Measurements from ENCODE around the gene MCUB. TPM values are rescaled to one million over a fixed set of nuclear protein-coding genes. Genes with fewer than 3 reads are reported as not detected.
"Not testable (repeated sequence)": the region's sequence is repeated elsewhere in the genome, so short reads cannot be mapped to it uniquely, and the experiment has no call there.

The MCUB gene
- total RNA-seq, 2 donors from 2014 or later = 81.0 to 90.0 TPM

DNA sequence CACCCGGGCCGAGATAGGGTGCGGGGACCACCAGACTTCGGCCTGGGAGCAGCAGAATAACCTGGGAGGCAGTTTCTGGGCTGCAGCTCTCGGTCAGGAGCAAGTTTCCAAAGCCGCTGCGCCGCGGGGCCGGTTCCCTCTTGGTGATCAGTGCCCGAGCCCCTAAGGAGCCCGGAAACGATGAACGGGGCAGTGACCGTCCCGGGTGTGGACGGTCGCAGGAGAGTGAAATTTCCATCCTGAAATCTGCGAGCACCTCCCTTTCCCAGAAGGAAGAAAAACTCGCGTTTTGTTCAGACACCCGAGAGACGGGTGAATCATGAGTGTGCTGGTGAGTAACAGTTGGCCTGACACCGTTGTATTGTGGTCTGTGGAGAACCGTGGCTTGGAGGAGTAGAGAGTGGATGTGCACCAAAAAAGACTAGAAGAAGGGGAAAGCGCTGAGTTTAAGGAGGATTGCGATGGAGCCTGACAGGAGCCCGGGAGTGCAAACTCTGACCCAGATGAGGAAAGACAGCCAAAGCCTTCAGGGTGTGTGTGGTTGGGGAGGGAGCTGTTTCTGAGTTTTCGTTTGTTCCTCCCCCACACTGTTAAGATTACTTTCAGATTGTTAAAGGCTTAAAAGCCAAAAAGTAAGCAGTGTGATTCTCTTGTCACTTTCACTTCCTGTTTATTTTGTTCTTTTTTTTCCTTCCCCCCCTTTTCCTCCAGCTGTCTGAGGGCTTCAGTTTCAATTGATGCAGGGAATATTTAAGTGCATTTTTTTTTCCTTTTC, 828 bp downstream of the MCUB start:
- no peaks in the 10 kb centered on the region for H3K9me3 ChIP-seq (ENCODE audit: control insufficient read depth, low read length, poor library complexity, severe bottlenecking)
- peaks cover 36% of the 10 kb centered on the region for H3K4me1 Mint-ChIP-seq
- H3K4me3 Mint-ChIP-seq = peak overlapping the region; percentile 94
- DNase-seq = peak; percentile 19 to 26 (median 22)
- peak overlapping the region; percentile 94 for H3K27ac Mint-ChIP-seq
- no peaks in the 10 kb centered on the region for H3K27me3 Mint-ChIP-seq
- peak; percentile 49 for ATAC-seq
- peaks cover 10% of the 10 kb centered on the region for H3K36me3 Mint-ChIP-seq (ENCODE audit: low read depth)

DNA sequence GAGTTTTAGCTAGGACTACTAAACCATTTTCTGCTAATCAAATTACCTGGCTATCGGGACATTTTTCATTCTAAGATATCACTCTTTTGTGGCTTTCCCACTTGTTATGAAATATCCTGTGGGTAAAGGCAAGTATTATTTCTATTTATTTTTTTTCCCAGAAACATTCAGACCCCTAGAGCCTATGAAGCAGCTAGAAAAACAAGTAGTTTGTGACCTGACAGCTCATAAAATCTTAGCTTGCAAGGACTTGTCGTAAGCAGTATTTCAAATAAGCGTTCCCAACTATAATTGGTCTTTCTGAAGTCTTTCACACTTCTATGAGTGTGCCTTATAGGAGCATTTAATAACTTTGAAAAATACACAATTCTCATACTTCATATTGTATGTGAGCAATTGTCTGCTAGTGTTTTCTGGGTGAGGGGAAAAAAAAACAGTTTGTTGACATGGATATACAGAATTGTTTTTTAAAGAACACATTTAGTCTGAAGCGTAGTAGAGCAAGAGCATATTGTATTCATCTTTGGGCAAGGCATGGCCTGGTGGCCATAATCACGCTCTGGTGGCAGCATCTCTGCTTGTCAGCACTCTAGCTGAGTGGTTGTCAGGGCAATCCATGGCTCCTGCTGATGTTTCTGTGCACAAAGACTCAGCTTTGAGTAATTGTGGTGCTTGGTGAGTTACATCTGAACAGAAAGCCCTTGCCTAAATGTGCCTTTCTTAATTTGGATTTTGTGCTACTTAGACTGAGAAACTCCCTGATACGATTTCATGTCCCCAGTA, 2.6 kb downstream of the MCUB start:
- ATAC-seq (no peak), DNase-seq (no peak)
- H3K36me3 Mint-ChIP-seq (ENCODE audit: low read depth) = peaks cover 9% of the 10 kb centered on the region

DNA sequence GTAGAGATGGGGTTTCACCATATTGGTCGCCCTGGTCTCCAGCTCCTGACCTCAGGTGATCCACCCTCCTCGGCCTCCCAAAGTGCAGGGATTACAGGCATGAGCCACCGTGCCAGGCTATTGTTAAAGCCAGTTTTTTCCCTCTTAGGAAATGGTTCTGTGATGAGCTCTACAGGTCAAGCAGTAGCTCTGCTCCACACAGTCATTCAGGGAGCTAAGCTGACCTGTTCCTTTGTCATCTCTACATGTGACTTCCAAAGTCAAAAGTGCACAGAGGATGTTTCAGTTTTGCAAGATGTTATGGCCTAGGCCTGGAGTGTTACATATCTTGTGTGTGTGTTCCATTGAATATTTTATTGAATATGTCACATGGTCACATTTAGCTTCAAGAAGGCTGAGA, 11.4 kb downstream of the MCUB start:
- no peak overlapping the region for H3K4me3 Mint-ChIP-seq
- H3K27ac Mint-ChIP-seq = no peak overlapping the region
- ATAC-seq = no peak

More for the DNA sequence above, 2.6 kb downstream of the MCUB start:
- H3K4me1 Mint-ChIP-seq = peaks cover 34% of the 10 kb centered on the region
- no peaks in the 10 kb centered on the region for H3K9me3 ChIP-seq (ENCODE audit: control insufficient read depth, low read length, poor library complexity, severe bottlenecking)
- peak overlapping the region; percentile 82 for H3K27ac Mint-ChIP-seq
- no peaks in the 10 kb centered on the region for H3K27me3 Mint-ChIP-seq
- H3K4me3 Mint-ChIP-seq = peak overlapping the region; percentile 94

DNA sequence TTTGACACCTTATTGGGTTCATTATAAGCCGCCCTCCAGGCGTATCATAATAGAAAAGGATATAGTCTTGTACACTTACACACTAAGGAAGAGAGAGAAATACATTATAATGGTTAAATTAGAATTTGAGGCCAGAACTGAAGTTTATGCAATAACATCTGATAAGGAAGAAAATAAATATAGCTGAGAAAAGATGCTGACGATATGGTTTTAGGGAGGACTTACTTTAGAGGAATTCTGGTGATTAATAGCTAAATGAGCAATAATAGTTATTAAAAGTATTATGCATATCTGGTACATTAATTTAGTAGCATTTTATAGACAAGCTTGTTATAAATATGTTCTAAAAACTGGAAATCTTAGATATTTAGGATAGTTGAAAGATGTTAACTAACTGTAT, 12.1 kb downstream of the MCUB start:
- ATAC-seq (no peak), DNase-seq (no peak)
- H3K36me3 Mint-ChIP-seq (ENCODE audit: low read depth) = peaks cover 5% of the 10 kb centered on the region
- no peak overlapping the region for H3K27ac Mint-ChIP-seq
- no peaks in the 10 kb centered on the region for H3K9me3 ChIP-seq (ENCODE audit: control insufficient read depth, low read length, poor library complexity, severe bottlenecking)
- H3K4me1 Mint-ChIP-seq = peaks cover 58% of the 10 kb centered on the region
- no peak overlapping the region for H3K4me3 Mint-ChIP-seq
- no peaks in the 10 kb centered on the region for H3K27me3 Mint-ChIP-seq

More for the DNA sequence above, 11.4 kb downstream of the MCUB start:
- no peaks in the 10 kb centered on the region for H3K9me3 ChIP-seq (ENCODE audit: control insufficient read depth, low read length, poor library complexity, severe bottlenecking)
- no peak for DNase-seq
- H3K36me3 Mint-ChIP-seq (ENCODE audit: low read depth) = peaks cover 5% of the 10 kb centered on the region
- H3K27me3 Mint-ChIP-seq = no peaks in the 10 kb centered on the region
- H3K4me1 Mint-ChIP-seq = peaks cover 55% of the 10 kb centered on the region

DNA sequence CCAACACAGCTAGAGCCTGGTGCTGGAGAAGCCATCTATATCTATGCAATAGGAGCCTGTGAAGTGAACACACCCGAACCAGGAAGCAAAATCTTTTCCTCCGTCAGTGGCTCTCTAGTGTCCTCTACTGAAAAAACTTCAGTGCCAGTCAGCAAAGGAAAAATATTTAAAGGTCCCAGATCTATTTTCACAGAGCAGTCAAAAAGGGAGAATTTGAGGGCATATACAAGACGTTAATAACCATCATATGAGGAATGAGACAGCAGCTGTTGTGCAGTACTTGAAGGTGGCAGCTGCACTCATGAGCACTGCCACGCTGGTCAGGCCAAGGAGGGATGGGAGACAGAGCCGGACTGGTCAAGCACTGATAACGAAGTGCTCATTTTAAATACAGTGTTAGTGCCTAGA, 14.4 kb downstream of the MCUB start:
- DNase-seq = no peak
- no peaks in the 10 kb centered on the region for H3K9me3 ChIP-seq (ENCODE audit: control insufficient read depth, low read length, poor library complexity, severe bottlenecking)

DNA sequence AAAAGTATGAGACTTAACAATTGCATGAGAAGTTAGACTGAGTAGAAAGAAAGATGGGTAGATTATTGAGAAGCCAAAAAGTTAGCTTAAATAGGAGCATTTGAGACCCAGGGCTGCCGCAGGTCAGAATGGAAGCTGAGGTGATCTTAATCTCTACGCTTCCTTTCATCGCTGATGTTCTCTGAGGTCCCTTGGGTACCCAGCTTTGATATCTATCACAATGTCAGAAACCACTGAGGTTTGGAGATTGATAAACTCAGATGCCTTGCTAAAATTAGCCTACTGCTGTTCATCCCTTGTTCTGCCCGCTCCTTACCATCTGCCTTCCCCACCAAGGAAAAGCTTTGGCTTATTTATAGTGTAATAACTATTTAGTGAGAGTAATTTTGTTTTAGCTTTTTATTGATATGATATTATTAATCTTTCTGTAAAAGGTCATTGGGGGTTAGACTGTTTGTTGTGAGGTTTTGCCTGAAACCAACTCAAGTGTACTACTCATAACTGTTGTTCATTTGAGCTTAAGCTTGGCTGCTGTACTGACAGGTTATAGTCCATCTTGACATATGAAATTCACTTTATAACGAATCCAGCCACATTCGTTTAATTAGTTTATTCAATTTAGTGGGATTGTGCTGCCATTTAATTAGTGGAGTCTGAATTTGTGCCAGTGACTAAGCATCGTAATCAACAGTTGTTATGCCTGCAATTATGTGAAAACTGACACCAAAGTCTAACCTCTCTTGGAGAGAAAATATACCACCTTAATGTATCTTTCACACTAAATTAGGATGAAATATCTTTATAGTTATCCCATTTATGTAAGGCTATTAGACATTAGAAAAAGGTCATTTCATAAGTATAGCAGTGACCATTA, 15.1 kb downstream of the MCUB start:
- no peaks in the 10 kb centered on the region for H3K27me3 Mint-ChIP-seq
- peak overlapping the region; percentile 9 for H3K27ac Mint-ChIP-seq
- DNase-seq = no peak
- ATAC-seq = peak; percentile 76
- H3K9me3 ChIP-seq (ENCODE audit: control insufficient read depth, low read length, poor library complexity, severe bottlenecking) = no peaks in the 10 kb centered on the region
- peaks cover 49% of the 10 kb centered on the region for H3K4me1 Mint-ChIP-seq
- H3K36me3 Mint-ChIP-seq (ENCODE audit: low read depth) = peaks cover 5% of the 10 kb centered on the region
- H3K4me3 Mint-ChIP-seq = peak overlapping the region; percentile 22

More for the DNA sequence above, 14.4 kb downstream of the MCUB start:
- Mint-ChIP-seq H3K4me3 (peak overlapping the region; percentile 22), H3K36me3 (ENCODE audit: low read depth) (peaks cover 5% of the 10 kb centered on the region), H3K27ac (peak overlapping the region; percentile 9), H3K4me1 (peaks cover 56% of the 10 kb centered on the region), H3K27me3 (no peaks in the 10 kb centered on the region)
- ATAC-seq = peak; percentile 81

DNA sequence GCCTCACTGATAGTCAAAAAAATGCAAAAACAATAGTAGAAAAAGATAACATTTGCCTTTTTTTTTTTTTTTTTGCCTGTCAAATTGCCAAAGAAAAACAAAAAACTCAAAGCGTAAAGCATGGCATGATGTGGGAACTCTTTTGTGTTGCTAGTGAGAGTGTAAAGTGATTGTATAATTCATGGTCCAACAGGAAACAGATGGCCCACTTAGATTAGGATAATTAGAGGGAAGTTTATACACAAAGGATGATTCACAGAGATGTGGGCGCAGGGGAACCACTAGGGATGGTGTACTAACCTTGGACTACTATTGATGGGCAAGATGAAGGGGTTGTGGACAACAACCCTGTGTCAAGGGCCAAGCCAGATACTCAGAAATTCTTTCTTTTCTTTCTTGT, 16.4 kb downstream of the MCUB start:
- ATAC-seq (no peak), DNase-seq (no peak)
- H3K9me3 ChIP-seq (ENCODE audit: control insufficient read depth, low read length, poor library complexity, severe bottlenecking) = no peaks in the 10 kb centered on the region
- Mint-ChIP-seq H3K27me3 (no peaks in the 10 kb centered on the region), H3K4me3 (no peak overlapping the region), H3K27ac (peak overlapping the region; percentile 62), H3K36me3 (ENCODE audit: low read depth) (peaks cover 5% of the 10 kb centered on the region), H3K4me1 (peaks cover 43% of the 10 kb centered on the region)

DNA sequence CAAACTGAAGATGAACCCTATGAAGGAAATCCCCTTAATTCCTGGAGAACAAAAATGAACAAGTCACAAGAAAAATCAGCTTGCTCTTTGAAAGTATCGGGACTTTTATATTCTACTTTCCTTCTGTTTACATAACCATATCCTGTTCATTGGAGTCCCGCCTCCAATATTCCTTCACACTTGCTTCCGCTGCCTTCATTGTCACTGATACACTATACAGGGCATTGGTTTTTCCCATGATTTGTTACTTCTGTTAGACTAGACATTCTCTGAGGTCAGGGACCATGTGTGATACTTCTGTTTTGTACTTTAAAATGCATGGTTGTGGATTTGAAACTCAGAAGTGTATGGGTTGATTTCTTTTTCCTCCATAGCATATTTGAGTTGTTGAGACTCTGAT, 18.8 kb downstream of the MCUB start:
- no peak for ATAC-seq
- H3K4me1 Mint-ChIP-seq = peaks cover 41% of the 10 kb centered on the region
- H3K27me3 Mint-ChIP-seq = no peaks in the 10 kb centered on the region
- no peak overlapping the region for H3K27ac Mint-ChIP-seq
- no peaks in the 10 kb centered on the region for H3K9me3 ChIP-seq (ENCODE audit: control insufficient read depth, low read length, poor library complexity, severe bottlenecking)
- peak overlapping the region; percentile 36 for H3K4me3 Mint-ChIP-seq
- no peak for DNase-seq
- H3K36me3 Mint-ChIP-seq (ENCODE audit: low read depth) = peaks cover 2% of the 10 kb centered on the region

DNA sequence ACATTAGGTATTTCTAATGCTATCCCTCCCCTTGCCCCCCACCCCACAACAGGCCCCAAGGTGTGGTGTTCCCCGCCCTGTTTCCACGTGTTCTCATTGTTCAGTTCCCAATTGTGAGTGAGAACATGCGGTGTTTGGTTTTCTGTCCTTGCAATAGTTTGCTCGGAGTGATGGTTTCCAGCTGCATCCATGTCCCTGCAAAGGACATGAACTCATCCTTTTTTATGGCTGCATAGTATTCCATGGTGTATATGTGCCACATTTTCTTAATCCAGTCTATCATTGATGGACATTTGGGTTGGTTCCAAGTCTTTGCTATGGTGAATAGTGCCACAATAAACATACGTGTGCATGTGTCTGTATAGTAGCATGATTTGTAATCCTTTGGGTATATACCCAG, 20.0 kb downstream of the MCUB start:
- not testable (repeated sequence) for H3K27ac Mint-ChIP-seq; ATAC-seq; DNase-seq; H3K4me3 Mint-ChIP-seq; H3K36me3 Mint-ChIP-seq (ENCODE audit: low read depth); H3K9me3 ChIP-seq (ENCODE audit: control insufficient read depth, low read length, poor library complexity, severe bottlenecking); H3K27me3 Mint-ChIP-seq
- H3K4me1 Mint-ChIP-seq = peaks cover 39% of the 10 kb centered on the region

DNA sequence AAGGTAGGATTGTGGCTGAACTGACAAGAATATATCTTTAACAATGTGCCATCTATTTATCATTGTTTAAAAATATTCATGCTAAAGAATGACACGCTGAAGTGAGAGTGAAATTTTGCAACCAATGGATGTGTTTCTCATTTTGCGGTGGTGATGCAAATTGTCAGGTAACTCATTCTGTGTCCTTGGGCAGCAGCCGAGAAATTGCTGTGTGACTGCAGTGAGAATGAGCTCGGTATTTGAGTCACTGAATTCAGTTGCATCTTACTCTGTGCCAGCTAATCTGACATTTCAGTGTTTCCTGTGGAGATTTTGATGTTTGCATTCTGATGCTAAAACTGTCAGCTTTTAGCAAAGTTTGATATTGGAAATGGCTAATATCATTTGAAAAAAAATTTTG, 28.1 kb downstream of the MCUB start:
- peak; percentile 57 for ATAC-seq
- no peak for DNase-seq
- peak overlapping the region; percentile 15 for H3K4me3 Mint-ChIP-seq

DNA sequence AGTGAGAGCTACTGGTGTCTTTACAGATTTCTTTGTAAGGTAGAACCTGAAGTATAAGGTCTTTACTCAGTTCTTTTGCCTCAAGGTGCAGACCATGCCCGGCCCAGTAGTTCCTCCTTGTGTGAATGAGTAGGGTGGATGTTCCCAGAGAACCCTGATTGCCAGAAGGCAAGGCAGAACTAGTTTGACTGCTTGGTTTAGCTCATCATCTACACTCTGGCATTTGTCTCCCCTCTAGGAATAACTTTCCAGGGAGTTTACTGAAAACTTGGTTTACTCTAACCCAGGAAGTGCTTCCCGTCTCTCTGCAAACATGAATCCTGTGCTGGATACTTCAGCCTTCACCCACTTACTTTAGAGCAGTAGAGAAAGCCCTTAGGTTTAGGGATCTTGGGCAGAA, 29.1 kb downstream of the MCUB start:
- Mint-ChIP-seq H3K4me1 (peaks cover 38% of the 10 kb centered on the region), H3K27ac (peak overlapping the region; percentile 45)
- no peak for ATAC-seq

More for the DNA sequence above, 28.1 kb downstream of the MCUB start:
- H3K27ac Mint-ChIP-seq = peak overlapping the region; percentile 45
- no peaks in the 10 kb centered on the region for H3K9me3 ChIP-seq (ENCODE audit: control insufficient read depth, low read length, poor library complexity, severe bottlenecking)
- H3K36me3 Mint-ChIP-seq (ENCODE audit: low read depth) = no peaks in the 10 kb centered on the region
- peaks cover 44% of the 10 kb centered on the region for H3K4me1 Mint-ChIP-seq
- no peaks in the 10 kb centered on the region for H3K27me3 Mint-ChIP-seq

DNA sequence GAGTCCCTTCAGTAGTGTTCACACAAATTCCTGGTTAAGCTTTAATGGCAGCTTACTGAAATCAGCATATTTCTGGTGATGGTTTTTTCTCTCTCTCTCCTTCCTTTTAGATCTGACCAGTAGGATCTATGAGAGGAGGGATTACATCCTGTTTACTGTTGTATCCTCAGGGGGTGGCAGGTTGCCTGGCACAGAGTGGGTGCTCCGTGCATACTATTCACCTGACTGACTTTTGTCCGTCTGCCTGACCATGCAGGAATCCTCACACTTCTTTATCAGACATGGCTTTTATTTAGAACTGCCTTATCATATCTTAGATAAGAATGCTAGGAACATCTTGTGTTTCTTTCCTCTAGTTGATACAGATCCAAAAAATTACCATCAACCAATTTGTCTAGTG, 29.6 kb downstream of the MCUB start:
- Mint-ChIP-seq H3K27me3 (no peaks in the 10 kb centered on the region), H3K4me1 (peaks cover 33% of the 10 kb centered on the region), H3K36me3 (ENCODE audit: low read depth) (no peaks in the 10 kb centered on the region), H3K4me3 (no peak overlapping the region), H3K27ac (peak overlapping the region; percentile 45)
- ATAC-seq (no peak), DNase-seq (no peak)
- no peaks in the 10 kb centered on the region for H3K9me3 ChIP-seq (ENCODE audit: control insufficient read depth, low read length, poor library complexity, severe bottlenecking)

More for the DNA sequence above, 29.1 kb downstream of the MCUB start:
- Mint-ChIP-seq H3K4me3 (no peak overlapping the region), H3K27me3 (no peaks in the 10 kb centered on the region), H3K36me3 (ENCODE audit: low read depth) (no peaks in the 10 kb centered on the region)
- no peak for DNase-seq
- no peaks in the 10 kb centered on the region for H3K9me3 ChIP-seq (ENCODE audit: control insufficient read depth, low read length, poor library complexity, severe bottlenecking)

DNA sequence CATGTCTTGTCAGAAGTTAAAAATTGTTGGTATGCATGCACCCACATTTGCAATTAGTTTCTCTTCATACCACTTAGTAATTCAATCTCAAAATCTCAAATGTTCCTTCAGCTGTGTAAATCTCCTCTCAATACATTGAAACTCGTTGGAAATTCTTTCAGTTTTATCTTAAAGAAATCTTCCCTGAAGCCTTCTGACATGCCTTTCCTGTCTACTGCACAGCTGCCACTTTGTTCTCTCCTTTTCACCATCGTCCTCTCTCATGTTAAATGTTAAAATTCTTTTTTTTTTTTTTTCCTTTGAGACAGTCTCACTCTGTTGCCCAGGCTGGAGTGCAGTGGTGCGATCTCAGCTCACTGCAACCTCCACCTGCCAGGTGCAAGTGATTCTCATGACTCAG, 30.9 kb downstream of the MCUB start:
- no peaks in the 10 kb centered on the region for H3K27me3 Mint-ChIP-seq
- ATAC-seq = no peak
- H3K4me3 Mint-ChIP-seq = peak overlapping the region; percentile 41
- DNase-seq = no peak
- peaks cover 23% of the 10 kb centered on the region for H3K4me1 Mint-ChIP-seq
- no peaks in the 10 kb centered on the region for H3K9me3 ChIP-seq (ENCODE audit: control insufficient read depth, low read length, poor library complexity, severe bottlenecking)
- H3K36me3 Mint-ChIP-seq (ENCODE audit: low read depth) = no peaks in the 10 kb centered on the region
- H3K27ac Mint-ChIP-seq = peak overlapping the region; percentile 95
